ENCODE data around the gene MAGI1. TPM values are rescaled to one million over a fixed set of nuclear protein-coding genes. Genes with fewer than 3 reads are reported as not detected.

MAGI1 gene
- total RNA-seq, 1 donor from 2014 or later: 10.6 TPM

- no peak for DNase-seq (ENCODE audit: low read depth)
These were observed 538.1 kb downstream of the MAGI1 start for GRCh38 chr3:65500398-65501306.

DNA sequence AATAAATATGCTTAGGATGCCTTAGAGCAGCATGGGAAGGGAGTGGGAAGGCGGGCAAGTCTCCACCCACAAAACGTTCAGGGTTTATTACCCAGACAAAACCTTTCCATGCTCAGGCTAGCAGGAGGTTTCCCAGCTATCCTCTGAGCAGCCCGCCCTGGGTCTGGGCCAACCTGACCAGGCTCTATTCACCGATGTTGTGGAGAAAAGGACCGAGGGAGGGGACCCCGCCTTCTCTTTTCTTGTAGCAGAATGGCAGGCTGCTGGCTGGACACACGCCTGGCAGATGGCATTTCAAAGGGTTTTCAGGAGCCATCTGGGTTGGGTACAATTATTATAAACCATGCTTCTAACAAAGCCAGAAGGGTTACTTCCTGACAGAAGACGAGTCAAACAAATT is 540.9 kb downstream of the MAGI1 start:
- no peak for DNase-seq (ENCODE audit: low read depth)

DNA sequence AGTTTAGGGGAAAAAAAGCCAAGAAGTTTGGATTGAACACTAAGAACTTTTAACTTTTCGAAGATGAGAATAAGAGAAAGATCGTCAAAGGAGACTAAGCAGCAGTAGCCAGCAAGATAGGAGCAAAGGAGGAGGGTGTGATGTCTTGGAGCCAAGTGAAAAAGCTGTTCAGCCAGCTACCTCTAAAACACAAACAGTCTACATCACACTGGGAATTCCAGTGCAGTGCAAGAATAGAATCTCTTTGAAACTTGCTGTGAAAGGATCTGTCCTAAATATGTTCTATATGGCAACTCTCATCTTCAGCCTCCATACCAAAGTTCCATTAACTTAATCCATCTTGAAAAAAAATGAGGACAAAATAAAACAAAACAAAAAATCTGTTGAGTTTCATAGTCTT is 541.5 kb downstream of the MAGI1 start:
- no peak for DNase-seq (ENCODE audit: low read depth)

- peak; percentile 41 for DNase-seq (ENCODE audit: low read depth)
These were observed 544.8 kb downstream of the MAGI1 start for GRCh38 chr3:65493938-65494337.

- DNase-seq (ENCODE audit: low read depth): no peak
These were observed 545.3 kb downstream of the MAGI1 start for GRCh38 chr3:65493371-65493882.

DNA sequence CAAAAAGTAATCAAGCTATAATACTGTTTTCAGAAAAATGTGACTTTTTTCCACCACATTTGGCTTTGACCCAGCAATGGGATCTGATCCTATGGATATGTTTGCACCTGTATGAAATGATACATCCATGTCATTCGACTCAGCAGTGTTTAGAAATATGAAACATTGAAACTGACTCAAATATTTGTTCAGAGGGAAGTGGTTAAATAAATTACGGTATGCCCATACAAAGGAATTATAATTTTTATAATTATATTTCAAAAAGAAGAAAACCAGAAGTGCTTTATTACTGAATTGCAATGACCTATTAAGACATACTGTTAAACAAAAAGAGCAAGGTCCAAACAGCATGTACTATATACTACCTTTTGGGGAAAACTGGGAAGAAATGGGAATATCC is 546.5 kb downstream of the MAGI1 start:
- no peak for DNase-seq (ENCODE audit: low read depth)

DNA sequence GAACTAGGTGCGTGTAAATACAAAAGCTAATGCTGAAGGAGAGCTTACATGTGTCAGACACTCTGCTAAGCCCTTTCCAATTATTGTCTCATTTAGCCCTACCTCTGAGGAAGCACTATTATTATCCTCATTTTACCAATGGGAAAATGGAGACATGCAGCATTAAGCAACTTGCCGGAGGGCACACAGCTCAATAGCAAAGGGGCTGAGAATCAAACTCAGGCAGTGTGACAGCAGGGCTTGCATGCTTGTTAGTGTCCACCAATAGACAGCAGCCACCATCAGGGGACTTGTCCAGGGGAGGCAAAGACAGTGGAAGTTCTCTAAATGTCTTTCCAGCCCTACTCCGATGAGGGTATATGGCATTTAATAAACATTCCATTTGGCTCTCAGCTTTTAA is 548.6 kb downstream of the MAGI1 start:
- no peak for DNase-seq (ENCODE audit: low read depth)

DNA sequence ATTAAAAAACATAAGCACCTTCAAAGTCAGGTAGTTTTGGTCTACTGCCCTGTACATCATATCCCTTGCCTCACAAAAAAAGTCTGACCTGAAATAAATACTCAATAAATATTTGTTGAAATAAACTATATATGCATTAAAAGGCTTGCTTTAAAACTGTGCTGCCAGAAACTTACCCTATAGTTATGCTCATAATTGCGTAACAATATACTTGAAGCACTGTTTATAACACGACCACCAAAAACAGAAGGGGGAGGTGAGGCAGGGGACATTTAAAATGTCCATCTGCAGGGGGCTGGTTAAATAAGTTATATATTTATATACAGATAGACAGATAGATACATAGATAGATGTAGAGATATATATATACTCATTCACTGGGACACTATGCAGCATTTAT is 549.5 kb downstream of the MAGI1 start:
- DNase-seq (ENCODE audit: low read depth): no peak

GRCh38 chr3:65485826-65486469 is 552.8 kb downstream of the MAGI1 start:
- DNase-seq (ENCODE audit: low read depth): no peak

DNA sequence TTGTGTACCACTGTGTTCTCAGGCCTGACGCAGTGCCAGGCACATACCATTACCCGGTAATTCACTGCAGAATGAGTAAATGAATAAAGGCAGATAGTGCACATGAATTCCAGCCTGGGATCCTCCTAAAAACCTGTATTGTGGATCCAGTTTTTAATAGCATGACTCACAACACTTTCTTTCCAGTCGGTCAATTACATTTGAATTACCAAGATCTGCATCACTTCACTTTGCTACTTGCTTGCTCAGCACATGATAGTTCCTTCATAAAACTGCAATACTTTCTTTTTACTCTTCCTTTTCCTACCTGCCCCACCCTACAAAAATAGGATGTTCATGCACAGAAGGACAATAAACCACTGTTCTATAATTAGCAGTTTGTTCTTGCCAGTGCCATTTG is 553.8 kb downstream of the MAGI1 start:
- DNase-seq (ENCODE audit: low read depth): no peak

DNA sequence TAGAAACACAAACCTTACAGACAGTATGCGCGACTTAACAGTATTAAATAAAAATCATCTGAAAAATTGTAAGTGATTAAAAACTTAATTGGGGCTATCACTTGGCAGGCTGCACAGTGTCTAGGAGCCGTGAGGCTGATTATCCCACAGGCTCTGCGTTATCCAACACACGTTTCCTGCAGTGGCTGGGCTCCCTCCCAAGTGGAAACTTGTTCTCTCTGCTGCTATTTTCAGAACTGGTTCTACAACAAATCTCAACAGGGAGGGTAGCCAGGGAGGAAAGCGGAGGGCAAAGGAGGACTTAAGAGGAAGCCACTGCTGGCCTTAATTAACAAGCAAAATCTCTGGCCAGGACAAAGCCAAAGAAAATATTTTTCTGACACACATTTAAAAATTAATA is 555.2 kb downstream of the MAGI1 start:
- peak; percentile 44 for DNase-seq (ENCODE audit: low read depth)

DNA sequence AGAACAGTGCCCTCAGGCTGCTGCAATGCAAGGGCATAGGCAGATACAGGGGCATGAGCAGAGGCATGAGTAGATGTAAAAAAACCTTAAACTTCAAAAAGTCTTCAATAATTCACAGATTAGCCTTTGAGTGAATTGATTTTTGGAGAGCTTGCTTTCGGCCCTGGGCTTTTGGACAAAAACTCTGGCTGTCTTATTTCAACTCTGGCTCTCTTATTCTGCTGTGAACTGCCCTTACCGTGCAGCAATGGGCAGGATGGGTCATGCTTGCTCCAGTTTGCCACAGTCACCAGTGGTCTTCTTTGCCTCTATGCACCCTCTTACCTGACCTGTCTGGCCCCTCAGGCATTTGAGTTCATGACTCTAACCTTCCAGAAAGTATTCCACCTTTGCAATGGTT is 555.7 kb downstream of the MAGI1 start:
- no peak for DNase-seq (ENCODE audit: low read depth)

DNA sequence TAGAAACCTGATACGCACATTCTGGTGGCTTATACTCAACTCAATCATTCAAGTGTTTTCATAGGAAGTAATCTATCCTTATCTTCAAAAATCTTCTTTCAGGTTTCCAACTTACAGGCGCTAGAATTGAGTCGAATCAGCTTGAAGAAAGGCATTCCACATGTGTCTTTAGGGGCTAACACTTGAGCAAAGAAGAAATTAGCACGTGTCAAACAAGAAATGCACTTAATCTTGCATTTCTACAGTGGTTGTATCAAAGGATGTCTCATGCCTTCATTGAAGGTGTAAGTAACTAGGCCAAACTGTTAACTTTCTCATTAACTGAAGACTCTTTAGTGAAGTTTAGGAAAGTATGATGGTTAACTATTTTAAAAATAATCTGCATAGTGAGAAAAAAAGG is 557.6 kb downstream of the MAGI1 start:
- DNase-seq (ENCODE audit: low read depth): no peak

DNA sequence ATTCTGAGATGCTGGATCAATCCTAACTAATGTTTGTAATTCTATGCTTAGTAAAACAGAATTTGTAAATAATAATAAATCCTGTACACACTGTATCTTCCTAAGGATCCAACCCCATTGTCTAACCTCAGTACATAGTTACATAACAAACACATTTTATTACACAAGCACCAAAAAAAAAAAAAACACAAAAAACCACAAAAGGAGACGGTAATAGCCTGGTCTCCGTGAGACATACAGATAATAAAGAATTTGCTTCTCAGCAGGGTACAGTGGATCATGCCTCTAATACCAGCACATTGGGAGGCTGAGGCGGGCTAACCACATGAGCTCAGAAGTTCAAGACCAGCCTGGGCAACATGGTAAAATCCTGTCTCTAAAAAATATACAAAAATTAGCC is 558.7 kb downstream of the MAGI1 start:
- peak; percentile 16 for DNase-seq (ENCODE audit: low read depth)

- no peak for DNase-seq (ENCODE audit: low read depth)
These were observed 559.9 kb downstream of the MAGI1 start for GRCh38 chr3:65478551-65479500.

DNA sequence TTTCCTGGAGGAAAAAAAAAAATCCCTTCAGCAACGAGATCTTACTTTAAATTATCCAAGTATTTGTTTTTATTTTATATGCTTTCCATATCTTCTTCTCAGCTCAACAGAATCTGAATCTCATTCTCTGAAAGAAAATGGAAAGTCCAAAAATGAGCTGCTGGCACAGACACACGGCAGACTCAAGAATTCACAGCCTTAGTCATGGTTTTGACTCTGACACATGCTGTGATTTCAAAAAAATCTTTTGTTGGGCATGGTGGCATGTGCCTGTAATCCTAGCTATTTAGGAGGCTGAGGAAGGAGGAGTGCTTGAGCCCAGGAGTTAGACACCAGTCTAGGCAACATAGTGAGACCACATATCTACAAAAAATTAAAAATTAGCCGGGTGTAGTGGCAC is 565.0 kb downstream of the MAGI1 start:
- DNase-seq (ENCODE audit: low read depth): peak; percentile 35

DNA sequence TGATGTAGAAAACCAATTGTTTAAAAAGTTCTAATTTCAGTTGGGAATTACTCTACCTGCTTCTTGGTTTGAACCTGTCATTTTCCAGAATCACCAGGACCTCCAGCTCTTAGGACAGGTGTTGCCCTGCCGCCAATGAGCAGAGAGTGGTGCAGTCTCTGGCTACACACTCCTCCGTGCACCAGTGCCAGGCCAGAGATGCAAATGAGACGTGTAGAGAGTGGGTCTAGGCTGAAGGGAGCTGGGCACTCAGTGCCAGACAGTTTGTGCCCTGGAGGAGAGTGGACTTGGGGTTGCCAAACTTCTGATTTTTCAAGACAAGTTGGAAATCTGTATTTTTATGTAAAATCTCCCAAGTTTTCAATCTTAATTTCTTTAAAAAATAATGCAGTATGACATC is 566.2 kb downstream of the MAGI1 start:
- DNase-seq (ENCODE audit: low read depth): no peak

DNA sequence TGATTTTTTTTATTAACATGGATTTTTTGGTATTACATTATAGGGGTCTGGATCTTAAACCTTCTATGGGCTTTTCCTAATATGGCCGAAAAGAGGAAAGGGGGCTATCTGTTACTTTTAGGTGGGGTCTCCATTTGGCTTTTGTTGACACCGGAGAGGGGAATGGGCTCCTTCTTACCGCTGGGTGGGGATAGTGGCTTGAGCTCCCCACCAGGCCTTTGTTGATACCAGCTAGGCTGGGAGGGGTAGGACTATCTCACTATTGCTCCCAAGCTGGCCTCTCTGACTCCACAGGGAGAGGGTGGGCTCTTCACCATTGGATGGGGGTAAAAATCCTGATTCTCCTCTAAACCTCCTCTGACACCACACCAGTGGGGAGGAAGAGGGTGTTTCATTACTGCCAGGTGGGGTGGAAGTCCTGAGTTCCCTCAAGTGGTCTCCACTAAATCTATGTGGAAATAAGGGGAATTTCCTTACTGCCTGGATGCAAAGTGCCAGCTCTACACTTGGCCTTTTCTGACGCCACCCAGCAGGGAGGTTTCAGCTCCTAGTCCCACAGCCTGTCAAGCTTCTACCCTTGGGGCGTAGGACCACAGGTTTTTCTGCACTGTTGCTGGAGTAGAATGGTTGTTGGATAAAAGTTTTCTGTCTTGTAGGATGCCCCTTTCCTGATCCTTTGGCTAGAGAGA is 572.3 kb downstream of the MAGI1 start:
- no peak for DNase-seq (ENCODE audit: low read depth)

GRCh38 chr3:65449841-65450428 is 588.8 kb downstream of the MAGI1 start:
- DNase-seq (ENCODE audit: low read depth): no peak

DNA sequence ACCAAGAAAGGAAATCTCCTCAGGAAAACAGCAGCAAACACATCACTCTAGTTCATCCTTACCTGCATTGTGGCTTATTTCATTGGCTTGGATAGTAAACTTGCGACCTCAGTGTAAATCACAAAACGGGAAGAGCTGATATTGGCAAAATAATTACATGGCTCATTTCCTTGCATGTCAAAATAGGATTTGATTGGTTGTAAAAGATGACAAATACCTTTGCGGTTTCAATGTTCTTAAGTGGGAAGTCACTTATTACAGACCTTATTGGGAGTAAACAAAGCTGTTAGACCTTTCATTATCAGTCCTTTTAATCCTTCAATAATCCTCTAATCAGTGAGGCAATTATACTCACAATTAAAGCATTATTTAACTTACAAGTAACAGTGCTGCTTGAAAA is 590.6 kb downstream of the MAGI1 start:
- DNase-seq (ENCODE audit: low read depth): no peak
